Sigmoid colon (tissue), 4 donors: ENCODE data around the gene APEH.

Source experiments
- EP300 ChIP-seq, 4 donors: sonication (generic); formaldehyde crosslinking; IDR thresholded peaks; one replicate each; pipeline ENCODE4 v1.6.1; 2017; ENCODE audit warnings: antibody characterized with exemption in 4 of 4
- POLR2A ChIP-seq, 2 donors: fragments of 450-650 bp; IDR thresholded peaks; one replicate each; pipeline ENCODE4 v1.6.1; 2016; ENCODE audit warnings: antibody characterized with exemption in 2 of 2, mild to moderate bottlenecking in 2 of 2, moderate library complexity in 2 of 2
- POLR2AphosphoS5 ChIP-seq, 4 donors: sonication (generic); formaldehyde crosslinking; IDR thresholded peaks; one replicate each; pipeline ENCODE4 v1.6.1; 2017; ENCODE audit warnings: antibody characterized with exemption in 4 of 4
- TF ChIP-seq, protein P1 (sequence below), 4 experiments: fragments of 450-650 bp in 3 of 4; fragments of 200-600 bp in 1 of 4; IDR thresholded peaks; one replicate each; pipeline ENCODE4 v1.5.1; 2016 to 2019; ENCODE audit warnings: antibody characterized with exemption in 4 of 4, mild to moderate bottlenecking in 3 of 4, moderate library complexity in 2 of 4

DNA sequence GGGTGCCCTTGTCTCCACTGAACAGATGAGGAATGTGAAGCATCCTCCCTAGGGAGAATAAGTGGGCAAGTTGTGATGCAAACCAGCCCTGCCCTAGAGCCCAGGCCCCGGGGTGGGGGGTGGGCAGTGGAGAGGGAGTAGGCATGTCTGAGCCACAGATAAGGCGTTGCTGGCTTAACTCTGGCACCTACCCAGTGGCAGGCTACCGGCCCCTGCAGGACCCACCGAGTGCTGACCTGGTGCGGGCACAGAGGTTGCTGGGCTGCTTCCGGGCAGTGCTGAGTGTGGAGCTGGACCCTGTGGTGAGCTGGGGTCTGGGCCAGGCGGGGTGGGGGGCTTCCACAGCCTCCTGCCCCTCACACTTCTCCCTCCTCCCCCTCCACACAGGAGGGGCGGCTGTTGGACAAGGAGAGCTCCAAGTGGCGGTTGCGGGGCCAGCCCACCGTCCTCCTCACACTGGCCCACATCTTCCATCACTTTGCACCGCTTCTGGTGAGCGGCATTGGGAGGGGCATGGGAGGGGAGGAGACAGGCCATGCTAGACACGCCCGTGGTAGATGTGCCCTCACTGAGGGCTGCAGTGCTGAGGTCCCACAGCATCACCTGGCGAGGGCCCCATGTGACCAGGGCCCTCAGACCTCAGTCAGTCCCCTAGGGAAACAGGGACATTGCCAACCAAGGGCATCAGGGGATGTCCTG, 25.3 kb downstream of the APEH start:
- TF ChIP-seq, protein P1, sequence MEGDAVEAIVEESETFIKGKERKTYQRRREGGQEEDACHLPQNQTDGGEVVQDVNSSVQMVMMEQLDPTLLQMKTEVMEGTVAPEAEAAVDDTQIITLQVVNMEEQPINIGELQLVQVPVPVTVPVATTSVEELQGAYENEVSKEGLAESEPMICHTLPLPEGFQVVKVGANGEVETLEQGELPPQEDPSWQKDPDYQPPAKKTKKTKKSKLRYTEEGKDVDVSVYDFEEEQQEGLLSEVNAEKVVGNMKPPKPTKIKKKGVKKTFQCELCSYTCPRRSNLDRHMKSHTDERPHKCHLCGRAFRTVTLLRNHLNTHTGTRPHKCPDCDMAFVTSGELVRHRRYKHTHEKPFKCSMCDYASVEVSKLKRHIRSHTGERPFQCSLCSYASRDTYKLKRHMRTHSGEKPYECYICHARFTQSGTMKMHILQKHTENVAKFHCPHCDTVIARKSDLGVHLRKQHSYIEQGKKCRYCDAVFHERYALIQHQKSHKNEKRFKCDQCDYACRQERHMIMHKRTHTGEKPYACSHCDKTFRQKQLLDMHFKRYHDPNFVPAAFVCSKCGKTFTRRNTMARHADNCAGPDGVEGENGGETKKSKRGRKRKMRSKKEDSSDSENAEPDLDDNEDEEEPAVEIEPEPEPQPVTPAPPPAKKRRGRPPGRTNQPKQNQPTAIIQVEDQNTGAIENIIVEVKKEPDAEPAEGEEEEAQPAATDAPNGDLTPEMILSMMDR (IDR thresholded peaks at IDR 0.05) = no peak
- TF ChIP-seq POLR2A (IDR thresholded peaks at IDR 0.05) (no peak), POLR2AphosphoS5 (IDR thresholded peaks at IDR 0.05) (no peak), EP300 (IDR thresholded peaks at IDR 0.05) (no peak)
